ENCODE measurements around the gene CSNK1A1.
"Not testable (repeated sequence)": the region's sequence is repeated elsewhere in the genome, so short reads cannot be mapped to it uniquely, and the experiment has no call there.

Gene CSNK1A1

GRCh38 chr5:149572170-149572569, 20.9 kb upstream of the CSNK1A1 start:
- no peak for DNase-seq

- no peak for DNase-seq
These were observed 16.0 kb upstream of the CSNK1A1 start for GRCh38 chr5:149567226-149567625.

- DNase-seq = not testable (repeated sequence)
These were observed 13.4 kb upstream of the CSNK1A1 start for GRCh38 chr5:149564542-149565140.

- DNase-seq = no peak
These were observed 12.2 kb upstream of the CSNK1A1 start for GRCh38 chr5:149563466-149563865.

- peak; percentile 9 for DNase-seq
These were observed 10.6 kb upstream of the CSNK1A1 start for GRCh38 chr5:149561848-149562247.

- peak; percentile 17 for DNase-seq
These were observed 8.5 kb upstream of the CSNK1A1 start for GRCh38 chr5:149559706-149560105.

- DNase-seq = no peak
These were observed 1.4 kb upstream of the CSNK1A1 start for GRCh38 chr5:149552553-149553160.

- no peak for DNase-seq
These were observed 827 bp upstream of the CSNK1A1 start for GRCh38 chr5:149552038-149552494.

- DNase-seq = no peak
These were observed 529 bp downstream of the CSNK1A1 start for GRCh38 chr5:149550594-149551226.

- DNase-seq = peak; percentile 90
These were observed 1.0 kb downstream of the CSNK1A1 start for GRCh38 chr5:149550268-149550583.

GRCh38 chr5:149549461-149550267, 1.6 kb downstream of the CSNK1A1 start:
- no peak for DNase-seq

GRCh38 chr5:149546974-149547373, 4.3 kb downstream of the CSNK1A1 start:
- DNase-seq = no peak

- DNase-seq = no peak
These were observed 5.9 kb downstream of the CSNK1A1 start for GRCh38 chr5:149545327-149545726.

GRCh38 chr5:149544028-149544420, 7.2 kb downstream of the CSNK1A1 start:
- no peak for DNase-seq

GRCh38 chr5:149543361-149544027, 7.7 kb downstream of the CSNK1A1 start:
- DNase-seq = no peak

- DNase-seq = no peak
These were observed 9.3 kb downstream of the CSNK1A1 start for GRCh38 chr5:149541893-149542292.

GRCh38 chr5:149540089-149540488, 11.2 kb downstream of the CSNK1A1 start:
- DNase-seq = no peak

GRCh38 chr5:149537374-149537975, 13.8 kb downstream of the CSNK1A1 start:
- DNase-seq = no peak

- DNase-seq = not testable (repeated sequence)
These were observed 15.5 kb downstream of the CSNK1A1 start for GRCh38 chr5:149535787-149536186.

GRCh38 chr5:149532413-149532812, 18.8 kb downstream of the CSNK1A1 start:
- DNase-seq = no peak

GRCh38 chr5:149529463-149529862, 21.8 kb downstream of the CSNK1A1 start:
- no peak for DNase-seq

- no peak for DNase-seq
These were observed 22.8 kb downstream of the CSNK1A1 start for GRCh38 chr5:149528281-149529060.
